Choroid plexus epithelial cell (primary cell): ENCODE data around the gene FGF12.

Source experiments
- DNase-seq: peaks from one replicate; pipeline ENCODE4 v3.0.0-alpha.2; 2010; ENCODE audit warnings: low read depth
- H3K4me3 ChIP-seq: 2 replicates; pipeline ENCODE4 v1.5.1; 2011; ENCODE audit warnings: low read depth, mild to moderate bottlenecking, control low read depth, low read length, moderate library complexity
- CTCF ChIP-seq: conservative IDR thresholded peaks from 2 replicates; pipeline ENCODE4 v1.5.1; 2011; ENCODE audit warnings: low read depth, mild to moderate bottlenecking, control low read depth, inconsistent platforms, low read length, moderate library complexity

The FGF12 gene

GRCh38 chr3:192636517-192637444 is 90.6 kb downstream of the FGF12 start:
- TF ChIP-seq CTCF: no peak
- no peak overlapping the region for H3K4me3 ChIP-seq
- DNase-seq: no peak

- H3K4me3 ChIP-seq: no peak overlapping the region
- DNase-seq: no peak
- no peak for TF ChIP-seq CTCF
Observed at GRCh38 chr3:192629429-192629828, 97.9 kb downstream of the FGF12 start.

DNA sequence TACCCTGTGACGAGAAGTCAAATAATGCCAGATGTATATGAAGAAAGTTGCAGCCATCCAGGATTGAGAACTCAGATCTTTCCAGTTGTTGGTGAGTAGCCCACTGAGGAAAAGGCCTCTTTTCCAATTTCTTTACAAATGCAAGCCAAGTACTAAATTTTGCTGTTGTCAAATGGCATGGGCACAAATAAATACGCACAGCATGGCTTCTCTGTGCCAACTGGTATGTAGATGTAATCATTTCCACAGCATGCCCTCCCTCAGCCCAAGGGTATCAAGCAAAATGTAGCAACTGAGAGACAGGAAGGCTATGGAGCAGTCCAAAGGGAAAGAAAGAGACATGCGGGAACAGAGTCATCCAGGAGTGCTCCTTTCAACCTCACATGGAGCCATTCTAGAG is 105.4 kb downstream of the FGF12 start:
- H3K4me3 ChIP-seq: no peak overlapping the region
- no peak for DNase-seq
- TF ChIP-seq CTCF: no peak

DNA sequence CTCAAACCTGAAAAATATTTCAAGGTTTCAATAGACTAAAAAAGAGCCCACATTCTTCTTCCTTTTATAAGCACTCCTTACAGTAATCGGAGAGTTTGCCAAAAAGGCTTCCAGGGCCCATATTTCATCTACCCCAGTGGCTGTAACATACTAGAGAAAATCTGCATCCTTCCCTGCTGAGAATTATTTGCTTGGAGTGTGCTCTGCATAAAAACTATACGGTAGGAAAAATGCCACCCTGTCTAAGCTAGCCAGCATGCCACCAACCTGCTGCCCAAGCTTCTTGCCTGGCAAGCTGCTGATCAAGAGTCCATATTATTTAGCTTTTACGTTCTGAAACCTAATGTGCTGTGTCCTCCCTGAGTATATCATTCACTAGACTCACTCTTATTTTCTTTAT is 107.1 kb downstream of the FGF12 start:
- TF ChIP-seq CTCF: no peak
- no peak for DNase-seq
- no peak overlapping the region for H3K4me3 ChIP-seq

GRCh38 chr3:192611411-192611810 is 115.9 kb downstream of the FGF12 start:
- no peak for TF ChIP-seq CTCF
- no peak for DNase-seq
- H3K4me3 ChIP-seq: no peak overlapping the region

GRCh38 chr3:192608726-192609600 is 118.4 kb downstream of the FGF12 start:
- no peak for TF ChIP-seq CTCF
- no peak overlapping the region for H3K4me3 ChIP-seq
- DNase-seq: no peak
